Measurements from ENCODE around the gene UCK2. TPM values are rescaled to one million over a fixed set of nuclear protein-coding genes. Genes with fewer than 3 reads are reported as not detected.

The UCK2 gene
- total RNA-seq, 1 experiment from 2014 or later = 88.4 TPM

DNA sequence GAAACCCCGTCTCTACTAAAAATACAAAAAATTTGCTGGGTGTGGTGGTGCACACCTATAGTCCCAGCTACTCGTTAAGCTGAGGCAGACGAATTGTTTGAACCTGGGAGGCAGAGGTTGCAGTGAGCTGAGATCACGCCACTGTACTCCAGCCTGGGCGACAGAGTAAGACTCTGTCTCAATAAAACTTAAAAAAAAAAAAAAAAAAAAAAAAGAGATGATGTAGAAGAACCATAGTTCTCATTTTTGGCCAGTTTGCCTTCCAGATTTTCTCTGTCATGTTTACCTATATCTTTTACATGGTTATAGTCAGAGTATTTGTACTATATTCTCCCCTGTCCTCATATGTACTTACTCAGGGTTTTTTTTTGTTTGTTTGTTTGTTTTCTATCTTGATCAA lies 53.6 kb downstream of the UCK2 start:
- POLR2A ChIA-PET = no interaction called here
- BruUV-seq (replicated peaks) = no TSS peak
- RAD21 ChIA-PET (ENCODE audit: low non-redundant PET in 1 of 2, low total read pairs in 2 of 2, uncharacterized antibody in 2 of 2, unreplicated experiment in 2 of 2) = no interaction called here

More for the DNA sequence above, 53.6 kb downstream of the UCK2 start:
- Histone ChIP-seq H3K4me1 (ENCODE audit: control insufficient read depth in 1 of 2, insufficient read depth in 2 of 2, low read length in 2 of 2) (peaks cover 0 to 16% of the 10 kb centered on the region in 2 experiments; a peak in 1 of 4 replicates), H3K9me2 (ENCODE audit: insufficient read depth) (no peaks in the 10 kb centered on the region), H3K9ac (ENCODE audit: low read length) (no peak overlapping the region), H3K4me2 (ENCODE audit: low read length) (no peak overlapping the region), H3K36me3 (ENCODE audit: control insufficient read depth in 1 of 2, insufficient read depth in 2 of 2, low read length in 2 of 2) (peaks cover 0 to 6% of the 10 kb centered on the region in 2 experiments; a peak in 1 of 4 replicates), H3K4me3 (replicated peaks in 1 of 2; ENCODE audit: low read depth in 1 of 2, low read length in 2 of 2) (no peak overlapping the region), H3K79me2 (ENCODE audit: insufficient read depth, low read length) (peaks cover 100% of the 10 kb centered on the region), H2AFZ (ENCODE audit: low read depth, low read length, poor library complexity, severe bottlenecking) (no peak overlapping the region), H3K27ac (ENCODE audit: low read depth, low read length) (no peak overlapping the region), H3K9me3 (ENCODE audit: control insufficient read depth in 1 of 2, insufficient read depth in 1 of 2, low read depth in 1 of 2, low read length in 2 of 2) (peaks cover 0 to 7% of the 10 kb centered on the region in 2 experiments; a peak in 1 of 4 replicates), H4K20me1 (ENCODE audit: insufficient read depth) (peaks cover 17% of the 10 kb centered on the region; the same call in 1 of the 2 replicates), H3K27me3 (ENCODE audit: insufficient read depth, low read length) (no peaks in the 10 kb centered on the region)
- DNase-seq (ENCODE audit: low read depth, low spot score) = no peak
- ATAC-seq = no peak
- CTCF ChIA-PET = no interaction called here
- intact Hi-C loops (cut with micrococcal nuclease) = no loop called here
- TF ChIP-seq ELF1 (IDR thresholded peaks at IDR 0.05; ENCODE audit: borderline replicate concordance, low read depth) (no peak), FOSL1 (IDR thresholded peaks at IDR 0.05; ENCODE audit: low read depth) (no peak), SRF (IDR thresholded peaks at IDR 0.05; ENCODE audit: low read depth) (no peak), POLR2AphosphoS5 (IDR thresholded peaks at IDR 0.05; ENCODE audit: low read depth, low read length) (no peak), ZBTB33 (IDR thresholded peaks at IDR 0.05; ENCODE audit: extremely low read depth, insufficient replicate concordance, low read length) (no peak), CEBPB (IDR thresholded peaks at IDR 0.05; ENCODE audit: low read depth) (no peak), TCF7L2 (IDR thresholded peaks at IDR 0.05; ENCODE audit: borderline replicate concordance, extremely low read depth, insufficient read depth, insufficient read length) (no peak), REST (IDR thresholded peaks at IDR 0.05; ENCODE audit: low read depth) (no peak), JUND (IDR thresholded peaks at IDR 0.05) (no peak), MAX (IDR thresholded peaks at IDR 0.05) (no peak)
- TF ChIP-seq, protein P1, sequence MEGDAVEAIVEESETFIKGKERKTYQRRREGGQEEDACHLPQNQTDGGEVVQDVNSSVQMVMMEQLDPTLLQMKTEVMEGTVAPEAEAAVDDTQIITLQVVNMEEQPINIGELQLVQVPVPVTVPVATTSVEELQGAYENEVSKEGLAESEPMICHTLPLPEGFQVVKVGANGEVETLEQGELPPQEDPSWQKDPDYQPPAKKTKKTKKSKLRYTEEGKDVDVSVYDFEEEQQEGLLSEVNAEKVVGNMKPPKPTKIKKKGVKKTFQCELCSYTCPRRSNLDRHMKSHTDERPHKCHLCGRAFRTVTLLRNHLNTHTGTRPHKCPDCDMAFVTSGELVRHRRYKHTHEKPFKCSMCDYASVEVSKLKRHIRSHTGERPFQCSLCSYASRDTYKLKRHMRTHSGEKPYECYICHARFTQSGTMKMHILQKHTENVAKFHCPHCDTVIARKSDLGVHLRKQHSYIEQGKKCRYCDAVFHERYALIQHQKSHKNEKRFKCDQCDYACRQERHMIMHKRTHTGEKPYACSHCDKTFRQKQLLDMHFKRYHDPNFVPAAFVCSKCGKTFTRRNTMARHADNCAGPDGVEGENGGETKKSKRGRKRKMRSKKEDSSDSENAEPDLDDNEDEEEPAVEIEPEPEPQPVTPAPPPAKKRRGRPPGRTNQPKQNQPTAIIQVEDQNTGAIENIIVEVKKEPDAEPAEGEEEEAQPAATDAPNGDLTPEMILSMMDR (IDR thresholded peaks at IDR 0.05 in 2 of 3, conservative IDR thresholded peaks at IDR 0.05 in 1 of 3; ENCODE audit: borderline replicate concordance in 1 of 3, insufficient read depth in 1 of 3, low read depth in 2 of 3, low read length in 2 of 3) = no peak

All from HCT116 (cell line).